Measurements from ENCODE around the gene ADRA1B.

ADRA1B gene

GRCh38 chr5:160021831-160022446 lies 105.7 kb downstream of the ADRA1B start:
- peak; percentile 30 for DNase-seq (ENCODE audit: low read depth)
- TF ChIP-seq CTCF (IDR thresholded peaks at IDR 0.05; ENCODE audit: low read depth, low read length, missing control alignments), result peak; percentile 71
- H3K4me3 ChIP-seq (ENCODE audit: low read depth, low read length), result no peak overlapping the region

Data from GM12864 (cell line).